ENCODE data around the gene NANOS1. TPM values are rescaled to one million over a fixed set of nuclear protein-coding genes. Genes with fewer than 3 reads are reported as not detected.

The NANOS1 gene, protein sequence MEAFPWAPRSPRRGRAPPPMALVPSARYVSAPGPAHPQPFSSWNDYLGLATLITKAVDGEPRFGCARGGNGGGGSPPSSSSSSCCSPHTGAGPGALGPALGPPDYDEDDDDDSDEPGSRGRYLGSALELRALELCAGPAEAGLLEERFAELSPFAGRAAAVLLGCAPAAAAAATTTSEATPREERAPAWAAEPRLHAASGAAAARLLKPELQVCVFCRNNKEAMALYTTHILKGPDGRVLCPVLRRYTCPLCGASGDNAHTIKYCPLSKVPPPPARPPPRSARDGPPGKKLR
- 4.8 TPM for total RNA-seq

DNA sequence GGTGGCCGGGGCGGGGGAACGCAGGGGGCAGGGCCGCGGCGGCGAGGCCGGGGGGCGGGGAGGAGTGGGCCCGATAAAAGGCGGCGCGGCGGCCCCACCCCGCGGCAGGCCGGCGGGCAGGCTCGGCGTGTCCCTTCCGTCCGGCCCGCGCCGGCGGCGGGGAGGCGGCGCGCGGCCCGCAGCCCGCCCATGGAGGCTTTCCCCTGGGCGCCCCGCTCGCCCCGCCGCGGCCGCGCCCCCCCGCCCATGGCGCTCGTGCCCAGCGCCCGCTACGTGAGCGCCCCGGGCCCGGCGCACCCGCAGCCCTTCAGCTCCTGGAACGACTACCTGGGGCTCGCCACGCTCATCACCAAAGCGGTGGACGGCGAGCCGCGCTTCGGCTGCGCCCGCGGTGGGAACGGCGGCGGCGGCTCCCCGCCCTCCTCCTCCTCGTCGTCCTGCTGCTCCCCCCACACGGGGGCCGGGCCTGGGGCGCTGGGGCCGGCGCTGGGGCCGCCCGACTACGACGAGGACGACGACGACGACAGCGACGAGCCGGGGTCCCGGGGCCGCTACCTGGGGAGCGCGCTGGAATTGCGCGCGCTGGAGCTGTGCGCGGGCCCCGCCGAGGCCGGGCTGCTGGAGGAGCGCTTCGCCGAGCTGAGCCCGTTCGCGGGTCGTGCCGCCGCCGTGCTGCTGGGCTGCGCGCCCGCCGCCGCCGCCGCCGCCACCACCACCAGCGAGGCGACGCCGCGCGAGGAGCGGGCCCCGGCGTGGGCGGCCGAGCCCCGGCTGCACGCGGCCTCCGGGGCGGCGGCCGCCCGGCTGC is at the start of gene NANOS1:
NANOS1 (plus strand) TSS at position 102 of the 808 bp plus-strand sequence; CDS start at position 190, 88 bp downstream.
- no peak for DNase-seq

DNA sequence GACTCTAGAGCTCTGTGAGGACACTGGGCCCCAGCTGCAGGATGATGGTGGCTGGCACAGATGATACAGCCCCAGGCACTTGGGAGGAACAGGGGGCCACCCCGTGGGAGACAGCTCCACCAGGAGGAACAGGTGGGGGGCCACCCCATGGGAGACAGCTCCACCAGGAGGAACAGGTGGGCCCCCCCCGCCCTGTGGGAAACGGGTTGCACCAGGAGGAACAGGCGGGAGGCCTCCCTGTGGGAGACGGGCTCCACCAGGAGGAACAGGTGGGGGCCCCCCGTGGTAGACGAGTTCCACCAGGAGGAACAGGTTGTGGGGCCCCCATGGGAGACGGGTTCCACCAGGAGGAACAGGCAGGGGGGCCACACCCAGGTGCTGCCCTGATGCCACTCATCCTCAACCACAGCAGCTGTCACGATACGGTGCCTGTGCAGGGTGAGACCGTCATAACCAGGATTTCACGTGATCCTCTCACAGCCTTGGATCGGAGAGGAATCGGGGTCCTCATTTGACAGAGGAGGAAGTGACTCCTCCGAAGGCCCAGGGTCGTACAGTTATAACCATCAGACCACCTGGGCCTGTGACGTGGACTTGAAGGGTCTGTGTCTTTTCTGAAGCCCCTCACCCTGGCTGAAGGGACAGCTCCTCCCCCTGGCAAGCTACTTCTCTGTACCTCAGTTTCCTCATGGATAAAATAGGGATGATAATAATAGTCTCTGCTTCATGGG is 49.2 kb upstream of the NANOS1 start:
- no peak for DNase-seq

- DNase-seq: no peak
Observed at GRCh38 chr10:118980870-118981269, 48.6 kb upstream of the NANOS1 start.

- no peak for DNase-seq
Observed at GRCh38 chr10:118981946-118982345, 47.6 kb upstream of the NANOS1 start.

- DNase-seq: no peak
Observed at GRCh38 chr10:118982366-118982765, 47.1 kb upstream of the NANOS1 start.

DNA sequence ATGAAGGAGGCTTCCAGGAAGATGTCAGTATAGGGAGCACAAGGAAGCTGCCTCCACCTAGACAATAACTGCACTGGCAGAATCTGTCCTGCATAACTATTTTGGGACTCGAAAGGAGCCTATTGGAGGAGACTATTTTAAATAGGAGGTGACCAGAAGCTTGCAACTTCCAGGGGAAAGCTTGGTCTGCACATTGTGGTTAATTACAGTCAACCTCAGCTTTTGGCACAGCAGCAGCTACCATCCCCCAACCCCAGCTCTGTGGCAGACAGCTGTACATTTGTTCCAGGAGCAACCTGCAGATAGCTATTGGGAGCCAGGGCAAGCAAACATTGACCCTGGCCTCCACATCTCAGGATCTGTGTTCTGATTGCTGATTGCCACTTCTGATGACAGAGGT is 46.3 kb upstream of the NANOS1 start:
- DNase-seq: no peak

DNA sequence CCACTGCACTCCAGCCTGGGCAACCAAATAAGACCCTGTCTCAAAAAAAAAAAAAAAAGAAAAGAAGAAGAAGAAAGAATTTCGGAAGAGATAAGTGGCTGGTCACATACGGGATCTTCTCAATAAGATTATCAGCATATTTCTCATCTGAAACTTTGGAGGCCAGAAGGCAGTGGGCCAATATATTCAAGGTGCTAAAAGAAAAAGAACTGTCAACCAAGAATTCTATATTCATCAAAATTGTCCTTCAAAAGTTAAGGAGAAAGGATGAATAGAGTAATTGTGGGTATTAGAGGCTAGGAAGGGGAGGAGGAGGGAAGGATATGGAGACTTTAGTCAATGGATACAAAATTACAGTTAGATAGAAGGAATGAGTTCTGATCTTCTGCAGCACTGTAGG is 43.9 kb upstream of the NANOS1 start:
- DNase-seq: no peak

DNA sequence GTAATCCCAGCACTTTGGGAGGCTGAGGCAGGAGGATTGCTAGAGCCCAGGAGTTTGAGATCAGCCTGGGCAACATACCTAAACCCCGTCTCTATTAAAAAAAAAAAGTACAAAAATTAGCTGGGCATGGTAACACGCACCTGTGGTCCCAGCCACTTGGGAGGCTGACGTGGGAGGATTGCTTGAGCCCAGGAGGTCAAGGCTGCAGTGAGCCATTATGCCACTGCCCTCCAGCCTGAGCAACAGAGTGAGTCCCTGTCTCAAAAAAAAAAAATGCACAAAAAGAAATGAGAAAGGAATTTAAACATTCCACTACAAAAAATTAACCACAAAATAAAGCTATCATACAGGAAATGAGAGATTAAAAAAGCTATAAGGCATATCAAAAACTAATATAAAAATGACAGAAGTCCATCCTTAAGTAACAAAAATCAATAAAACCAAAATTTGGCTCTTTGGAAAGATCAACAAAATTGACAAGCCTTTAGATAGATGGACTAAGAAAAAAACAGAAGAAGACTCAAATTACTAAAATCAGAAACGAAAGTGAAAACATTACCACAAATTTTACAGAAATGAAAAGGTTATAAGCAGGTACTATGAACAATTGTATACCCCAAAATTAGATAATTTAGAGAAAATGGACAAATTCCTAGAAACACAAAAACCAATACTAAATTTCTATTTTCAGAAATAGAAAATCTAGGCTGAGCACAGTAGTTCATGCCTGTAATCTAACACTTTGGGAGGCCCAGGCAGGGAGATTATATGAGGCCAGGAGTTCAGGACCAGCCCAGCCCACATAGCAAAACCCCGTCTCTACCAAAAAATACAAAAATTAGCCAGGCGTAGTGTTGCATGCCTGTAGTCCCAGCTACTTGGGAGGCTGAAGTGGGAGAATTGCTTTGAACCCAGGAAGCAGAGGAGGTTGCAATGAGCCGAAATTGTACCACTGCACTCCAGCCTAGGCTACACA is 42.4 kb upstream of the NANOS1 start:
- DNase-seq: no peak

- DNase-seq: no peak
Observed at GRCh38 chr10:118990326-118990725, 39.2 kb upstream of the NANOS1 start.

- no peak for DNase-seq
Observed at GRCh38 chr10:118992496-118992895, 37.0 kb upstream of the NANOS1 start.

DNA sequence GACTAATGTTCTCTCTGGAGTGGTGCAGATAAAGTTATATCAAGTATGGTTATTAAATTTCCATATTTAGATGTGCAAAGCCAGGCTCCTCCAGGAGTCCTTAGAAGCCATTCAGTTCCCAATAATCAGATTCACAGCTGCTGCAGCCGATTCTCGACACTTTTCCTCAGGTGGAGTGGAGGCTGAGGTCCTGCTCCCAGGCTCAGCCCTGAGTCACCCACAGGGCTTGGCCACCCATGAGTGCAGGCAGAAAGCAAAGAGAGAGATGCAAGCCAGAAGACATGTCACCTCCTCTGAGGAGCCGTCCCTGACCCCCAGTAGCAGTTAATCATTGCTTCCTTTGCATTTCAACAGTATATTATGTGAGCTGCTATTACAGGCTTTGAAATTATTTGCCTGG is 36.3 kb upstream of the NANOS1 start:
- DNase-seq: no peak

GRCh38 chr10:118994321-118994720 is 35.2 kb upstream of the NANOS1 start:
- no peak for DNase-seq

- DNase-seq: no peak
Observed at GRCh38 chr10:118995739-118996138, 33.8 kb upstream of the NANOS1 start.

DNA sequence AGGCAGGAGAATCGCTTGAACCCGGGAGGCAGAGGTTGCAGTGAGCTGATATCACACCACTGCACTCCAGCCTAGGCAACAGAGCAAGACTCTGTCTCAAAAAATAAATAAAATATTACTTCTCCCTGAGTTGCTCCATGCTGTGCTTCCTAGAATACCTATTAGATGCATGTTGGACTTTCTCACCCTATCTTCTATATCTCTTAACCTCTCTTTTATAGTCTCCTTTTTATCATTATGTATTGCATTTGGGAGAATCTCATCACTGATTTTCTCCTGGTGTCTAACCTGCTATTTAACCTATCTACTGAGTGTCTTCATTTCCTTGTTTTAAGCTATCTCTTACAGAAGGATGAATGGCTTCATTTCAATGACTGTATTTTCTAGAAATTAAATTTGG is 32.1 kb upstream of the NANOS1 start:
- no peak for DNase-seq

- DNase-seq: no peak
Observed at GRCh38 chr10:118998183-118998582, 31.3 kb upstream of the NANOS1 start.

GRCh38 chr10:119001717-119002500 is 27.6 kb upstream of the NANOS1 start:
- no peak for DNase-seq

DNA sequence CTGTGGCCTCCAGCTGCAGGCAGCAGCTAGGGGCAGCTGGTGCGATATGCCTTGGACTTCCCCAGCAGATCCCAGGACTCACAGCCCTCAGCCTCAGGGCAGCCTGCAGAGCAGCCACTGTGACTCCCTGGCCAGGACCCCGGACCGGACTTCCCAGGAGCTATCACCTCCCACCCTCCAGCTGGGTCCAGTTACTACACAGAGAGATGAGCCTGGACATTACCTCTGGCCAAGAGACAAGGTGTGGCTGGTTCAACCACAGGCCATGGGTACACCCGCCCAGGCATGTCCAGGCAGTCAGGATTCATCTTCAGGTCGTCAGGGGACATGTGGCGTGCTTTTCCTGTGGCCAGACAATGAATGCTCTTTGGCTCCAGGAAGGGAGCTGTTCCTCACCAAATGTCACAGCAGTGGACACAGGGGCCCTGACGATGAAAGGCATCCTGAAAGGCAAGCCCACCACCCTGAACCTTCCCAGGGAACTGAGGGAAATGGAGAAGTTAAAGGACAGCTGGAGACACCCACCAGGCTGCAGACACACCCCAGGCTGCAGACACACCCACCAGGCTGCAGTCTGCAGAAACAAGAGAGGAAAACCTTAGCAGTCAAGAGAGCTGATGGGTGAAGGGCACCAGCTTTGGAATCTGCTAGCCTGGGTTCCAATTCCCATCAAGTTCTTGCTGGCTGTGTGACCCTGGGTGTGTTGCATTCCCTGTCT is 25.8 kb upstream of the NANOS1 start:
- DNase-seq: no peak

GRCh38 chr10:119005362-119006043 is 24.0 kb upstream of the NANOS1 start:
- no peak for DNase-seq

DNA sequence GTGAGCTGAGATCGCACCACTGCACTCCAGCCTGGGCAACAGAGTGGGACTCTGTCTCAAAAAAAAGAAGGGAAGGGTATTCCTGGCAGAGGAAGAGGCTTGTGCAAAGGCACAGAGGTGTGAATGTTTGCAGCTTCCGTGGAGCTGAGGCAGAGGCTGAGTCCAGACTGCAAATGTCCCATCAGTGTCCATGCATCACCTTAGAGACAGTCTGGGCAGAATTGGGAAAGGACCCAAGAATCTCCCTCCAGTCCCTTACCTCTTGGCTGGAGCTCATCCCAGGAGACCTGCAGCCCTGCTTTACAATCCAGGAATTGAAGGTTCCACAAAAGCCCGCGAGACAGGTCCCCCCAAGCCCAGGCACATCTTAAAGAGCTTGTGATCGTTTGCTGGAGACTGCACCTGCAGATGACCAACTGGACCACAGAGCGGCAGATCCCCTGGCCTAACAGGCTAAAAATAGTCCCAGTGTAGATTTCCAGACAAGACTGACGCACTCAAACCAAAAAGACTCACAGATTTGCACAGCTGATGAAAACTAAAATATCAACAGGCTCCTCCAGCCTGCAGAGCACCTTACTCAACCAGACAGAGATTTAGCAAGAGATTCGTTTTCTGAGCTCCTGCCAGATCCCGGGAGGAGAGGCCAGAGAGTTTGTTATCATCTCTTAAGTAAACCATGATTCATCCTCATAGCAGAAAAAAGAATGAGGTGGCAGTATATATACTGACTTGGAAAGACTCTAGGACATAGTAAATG is 22.9 kb upstream of the NANOS1 start:
- peak; percentile 41 for DNase-seq

Data from occipital lobe (tissue), 2 donors.